Thoracic aorta (tissue), 2 donors: ENCODE results near the gene SIAE. TPM values are rescaled to one million over a fixed set of nuclear protein-coding genes. Genes with fewer than 3 reads are reported as not detected.

ENCODE experiments used
- ATAC-seq: fragments of 150-250 bp; one replicate; pipeline ENCODE4 v1.8.0; 2017; ENCODE audit warnings: low read depth; ENCODE audit not compliant: insufficient number of reproducible peaks, low FRiP score
- DNase-seq: peaks from one replicate; pipeline ENCODE4 v3.0.0-alpha.2; 2020; ENCODE audit warnings: low spot score
- H3K27ac ChIP-seq, 2 donors: fragments of 200-600 bp; sonication (generic); 1 replicate in 1 of 2; 2 replicates in 1 of 2; pipeline ENCODE4 v1.5.1; 2016; ENCODE audit warnings: mild to moderate bottlenecking in 2 of 2, moderate library complexity in 2 of 2
- H3K27me3 ChIP-seq: fragments of 200-600 bp; sonication (generic); replicated peaks from 2 replicates; pipeline ENCODE4 v1.6.0; 2016; ENCODE audit warnings: mild to moderate bottlenecking; ENCODE audit not compliant: insufficient read depth
- H3K36me3 ChIP-seq: fragments of 200-600 bp; sonication (generic); one replicate; pipeline ENCODE4 v1.5.1; 2016
- H3K4me1 ChIP-seq, 2 donors: fragments of 200-600 bp; sonication (generic); 1 replicate in 1 of 2; 2 replicates in 1 of 2; pipeline versions ENCODE4 v1.5.1 to v1.6.0; 2016; ENCODE audit warnings: low read depth in 2 of 2, mild to moderate bottlenecking in 1 of 2; ENCODE audit not compliant: control insufficient read depth in 1 of 2
- H3K4me3 ChIP-seq: fragments of 200-600 bp; sonication (generic); 2 replicates; pipeline ENCODE4 v1.5.1; 2016; ENCODE audit warnings: mild to moderate bottlenecking
- H3K9me3 ChIP-seq: fragments of 200-600 bp; sonication (generic); 2 replicates; pipeline ENCODE4 v1.5.1; 2016
- CTCF ChIP-seq: fragments of 200-600 bp; sonication (generic); IDR thresholded peaks from one replicate; pipeline ENCODE4 v1.5.1; 2019; ENCODE audit warnings: antibody characterized with exemption
- total RNA-seq, 2 donors: library from RNA; depleted of rRNA; stranded (reverse); fragments of >200 nt; gene quantifications; one replicate each; pipeline versions ENCODE4 v1.1.0 to v1.2.3, GENCODE V29; 2016

The SIAE gene
- total RNA-seq, 2 donors from 2014 or later, result 9.7 to 20.0 TPM

- DNase-seq (no peak), ATAC-seq (no peak)
- no peak overlapping the region for H3K4me3 ChIP-seq
- peaks cover 0 to 15% of the 10 kb centered on the region in 2 donors for H3K4me1 ChIP-seq
- no peaks in the 10 kb centered on the region for H3K36me3 ChIP-seq
- no peak overlapping the region for H3K27ac ChIP-seq
- TF ChIP-seq CTCF, result no peak
- no peaks in the 10 kb centered on the region for H3K9me3 ChIP-seq
- H3K27me3 ChIP-seq, result no peaks in the 10 kb centered on the region
Measured at GRCh38 chr11:124648610-124649009, 24.9 kb downstream of the SIAE start.

DNA sequence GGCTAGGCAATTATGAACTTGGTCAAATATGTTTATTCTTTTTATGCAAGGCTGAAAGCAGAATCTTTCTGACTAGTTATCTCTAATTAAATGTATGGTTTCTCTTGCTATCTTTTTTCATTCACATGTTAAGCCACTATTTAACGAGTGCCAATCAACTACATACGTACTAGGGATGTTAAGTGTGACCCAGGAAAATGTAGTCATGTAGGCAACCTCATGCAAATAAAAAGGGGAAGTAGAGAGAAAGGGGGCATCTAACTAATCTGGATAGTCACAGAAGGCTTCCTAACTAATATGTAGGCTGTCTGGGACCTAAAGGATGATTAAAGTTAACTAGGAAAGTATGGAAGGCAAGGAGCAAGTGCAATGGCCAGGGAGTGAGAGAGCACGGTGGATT lies 27.4 kb downstream of the SIAE start:
- Histone ChIP-seq H3K36me3 (no peaks in the 10 kb centered on the region), H3K9me3 (no peaks in the 10 kb centered on the region), H3K4me1 (peaks cover 5 to 24% of the 10 kb centered on the region in 2 donors), H3K27ac (no peak overlapping the region), H3K27me3 (no peaks in the 10 kb centered on the region), H3K4me3 (no peak overlapping the region)
- DNase-seq (no peak), ATAC-seq (no peak)
- TF ChIP-seq CTCF, result no peak

- Histone ChIP-seq H3K9me3 (no peaks in the 10 kb centered on the region), H3K36me3 (no peaks in the 10 kb centered on the region), H3K4me1 (peaks cover 5 to 24% of the 10 kb centered on the region in 2 donors), H3K27me3 (no peaks in the 10 kb centered on the region), H3K4me3 (peak overlapping the region; percentile 59), H3K27ac (peak overlapping the region; percentile 80 to 81)
- TF ChIP-seq CTCF, result peak; percentile 85
- DNase-seq, result no peak
- peak; percentile 63 for ATAC-seq
Measured at GRCh38 chr11:124644426-124645280, 28.9 kb downstream of the SIAE start.

DNA sequence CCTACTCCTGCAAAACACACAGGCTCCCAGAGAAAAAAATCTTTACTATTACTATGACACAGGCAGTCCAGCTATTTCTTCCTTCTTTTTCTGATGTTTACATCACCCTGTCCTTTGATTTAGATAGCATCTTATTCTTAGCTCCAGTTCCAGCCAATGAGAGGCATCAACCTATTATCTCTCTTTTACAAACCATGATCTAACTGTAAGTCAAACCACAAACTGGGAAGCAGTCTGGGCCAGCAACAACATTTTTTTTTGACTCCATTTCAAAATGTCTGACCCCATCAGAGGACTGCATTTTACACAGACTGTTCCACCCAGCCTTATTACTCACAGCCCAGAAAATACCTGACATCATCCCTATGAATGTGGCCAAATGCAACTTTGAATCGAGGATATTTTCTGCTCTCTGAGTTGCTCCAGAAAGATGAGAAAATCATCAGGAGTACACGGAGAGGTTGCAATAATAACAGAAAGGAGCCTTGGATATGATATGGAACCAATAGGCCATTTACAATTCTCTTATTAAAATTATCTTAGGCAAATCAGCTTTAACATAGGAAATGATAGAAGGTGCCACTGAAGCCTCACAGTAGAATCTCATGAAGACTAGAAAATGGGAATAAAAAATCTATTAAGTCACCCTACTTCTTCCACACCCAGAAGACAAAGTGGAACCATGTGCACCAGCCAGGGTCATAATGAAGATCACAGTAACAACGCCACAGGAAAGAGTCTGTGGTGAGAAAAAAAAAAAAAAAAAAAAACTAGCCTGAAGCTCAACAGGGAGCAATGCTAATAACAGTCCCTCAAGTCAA lies 29.7 kb downstream of the SIAE start:
- H3K27ac ChIP-seq, result peak overlapping the region; percentile 80 to 81
- H3K36me3 ChIP-seq, result no peaks in the 10 kb centered on the region
- DNase-seq, result no peak
- H3K4me3 ChIP-seq, result peak overlapping the region; percentile 59
- H3K4me1 ChIP-seq, result peaks cover 5 to 24% of the 10 kb centered on the region in 2 donors
- no peaks in the 10 kb centered on the region for H3K9me3 ChIP-seq
- H3K27me3 ChIP-seq, result no peaks in the 10 kb centered on the region
- peak; percentile 95 for ATAC-seq
- TF ChIP-seq CTCF, result no peak

DNA sequence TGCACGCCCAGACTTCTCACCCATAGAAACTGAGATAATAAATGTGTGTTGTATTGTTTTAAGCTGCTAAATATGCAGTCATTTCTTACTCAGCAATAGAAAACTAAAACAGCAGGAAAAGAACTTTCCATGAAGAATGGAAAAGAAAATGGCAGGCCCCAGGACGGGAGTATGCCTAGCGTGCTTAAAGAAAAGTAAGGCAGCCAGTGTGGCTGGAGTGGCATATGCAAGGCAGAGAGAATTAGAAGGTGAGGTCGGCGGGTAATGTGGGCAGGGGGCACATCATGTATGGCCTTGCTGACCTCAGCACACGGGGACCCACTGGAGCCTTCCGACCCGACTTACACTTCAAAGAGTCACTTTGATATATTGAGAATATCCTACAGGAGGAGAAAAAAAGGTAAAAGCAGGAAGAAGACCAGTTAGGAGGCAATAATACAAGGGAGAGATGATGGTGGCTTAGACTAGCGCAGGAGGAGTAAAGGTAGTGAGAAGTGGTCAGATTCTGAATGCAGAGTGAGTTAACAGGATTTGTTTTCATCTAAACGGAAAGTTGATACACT lies 30.4 kb downstream of the SIAE start:
- Histone ChIP-seq H3K27ac (peak overlapping the region; percentile 80 to 81), H3K9me3 (no peaks in the 10 kb centered on the region), H3K4me3 (no peak overlapping the region), H3K4me1 (peaks cover 5 to 24% of the 10 kb centered on the region in 2 donors), H3K36me3 (no peaks in the 10 kb centered on the region), H3K27me3 (no peaks in the 10 kb centered on the region)
- no peak for TF ChIP-seq CTCF
- DNase-seq (no peak), ATAC-seq (no peak)
